ENCODE data around the gene MTOR.
"Not testable (repeated sequence)": the region's sequence is repeated elsewhere in the genome, so short reads cannot be mapped to it uniquely, and the experiment has no call there.

MTOR gene

GRCh38 chr1:11262171-11263049 lies at the start of gene MTOR:
Gene MTOR (minus strand): TSS chr1:11262551. CDS start chr1:11259409, 3,142 bp downstream.
- peak; percentile 99 for DNase-seq

GRCh38 chr1:11309385-11309784 lies 47.0 kb upstream of the MTOR start:
- DNase-seq, result no peak

GRCh38 chr1:11308699-11309224 lies 46.4 kb upstream of the MTOR start:
- DNase-seq, result peak; percentile 21

- no peak for DNase-seq
Measured at GRCh38 chr1:11307852-11308251, 45.5 kb upstream of the MTOR start.

GRCh38 chr1:11305516-11305915 lies 43.2 kb upstream of the MTOR start:
- DNase-seq, result not testable (repeated sequence)

GRCh38 chr1:11302366-11302765 lies 40.0 kb upstream of the MTOR start:
- no peak for DNase-seq

GRCh38 chr1:11301601-11302000 lies 39.2 kb upstream of the MTOR start:
- DNase-seq, result peak; percentile 15

- DNase-seq, result no peak
Measured at GRCh38 chr1:11299225-11299574, 36.8 kb upstream of the MTOR start.

- no peak for DNase-seq
Measured at GRCh38 chr1:11298390-11299224, 36.3 kb upstream of the MTOR start.

- DNase-seq, result not testable (repeated sequence)
Measured at GRCh38 chr1:11297774-11298173, 35.4 kb upstream of the MTOR start.

- DNase-seq, result no peak
Measured at GRCh38 chr1:11295905-11296304, 33.6 kb upstream of the MTOR start.

- DNase-seq, result no peak
Measured at GRCh38 chr1:11294951-11295350, 32.6 kb upstream of the MTOR start.

GRCh38 chr1:11293856-11294255 lies 31.5 kb upstream of the MTOR start:
- DNase-seq, result no peak

GRCh38 chr1:11291049-11291448 lies 28.7 kb upstream of the MTOR start:
- no peak for DNase-seq

GRCh38 chr1:11289064-11289463 lies 26.7 kb upstream of the MTOR start:
- DNase-seq, result peak; percentile 93

- peak; percentile 87 for DNase-seq
Measured at GRCh38 chr1:11286735-11287410, 24.5 kb upstream of the MTOR start.

GRCh38 chr1:11285883-11286734 lies 23.8 kb upstream of the MTOR start:
- peak; percentile 7 for DNase-seq

GRCh38 chr1:11284784-11285183 lies 22.4 kb upstream of the MTOR start:
- no peak for DNase-seq

- no peak for DNase-seq
Measured at GRCh38 chr1:11283151-11283550, 20.8 kb upstream of the MTOR start.

- no peak for DNase-seq
Measured at GRCh38 chr1:11281518-11282331, 19.4 kb upstream of the MTOR start.

- peak; percentile 31 for DNase-seq
Measured at GRCh38 chr1:11280719-11281376, 18.5 kb upstream of the MTOR start.

Measured in NCI-H69 (cell line).